GM12864 (cell line): Measurements from ENCODE around the gene C19orf12.

Experiments
- DNase-seq: peaks from one replicate; pipeline ENCODE4 v3.0.0-alpha.2; 2011; ENCODE audit warnings: low read depth
- H3K4me3 ChIP-seq: 2 replicates; pipeline ENCODE4 v1.5.1; 2011; ENCODE audit warnings: mild to moderate bottlenecking, low read depth, low read length, control low read depth
- CTCF ChIP-seq: IDR thresholded peaks from 2 replicates; pipeline ENCODE4 v1.5.1; 2011; ENCODE audit warnings: low read depth, mild to moderate bottlenecking, moderate library complexity, low read length, control low read depth, inconsistent platforms; ENCODE audit errors: missing control alignments

Gene C19orf12

GRCh38 chr19:29682236-29682895, 32.7 kb downstream of the C19orf12 start:
- no peak for TF ChIP-seq CTCF
- DNase-seq: no peak
- no peak overlapping the region for H3K4me3 ChIP-seq

GRCh38 chr19:29681422-29682235, 33.4 kb downstream of the C19orf12 start:
- no peak for DNase-seq
- H3K4me3 ChIP-seq: no peak overlapping the region
- TF ChIP-seq CTCF: no peak

- no peak overlapping the region for H3K4me3 ChIP-seq
- DNase-seq: no peak
- no peak for TF ChIP-seq CTCF
Observed at GRCh38 chr19:29680937-29681336, 34.1 kb downstream of the C19orf12 start.

GRCh38 chr19:29680447-29680846, 34.6 kb downstream of the C19orf12 start:
- H3K4me3 ChIP-seq: no peak overlapping the region
- no peak for DNase-seq
- no peak for TF ChIP-seq CTCF

GRCh38 chr19:29679598-29680210, 35.4 kb downstream of the C19orf12 start:
- no peak overlapping the region for H3K4me3 ChIP-seq
- no peak for DNase-seq
- TF ChIP-seq CTCF: no peak

- TF ChIP-seq CTCF: no peak
- DNase-seq: no peak
- H3K4me3 ChIP-seq: no peak overlapping the region
Observed at GRCh38 chr19:29678484-29679106, 36.5 kb downstream of the C19orf12 start.
